GM12865 (cell line): ENCODE results near the gene CD207.

ENCODE experiments used
- DNase-seq: peaks from one replicate; pipeline ENCODE4 v3.0.0; 2010; ENCODE audit warnings: low read depth
- H3K4me3 ChIP-seq: 2 replicates; pipeline ENCODE4 v1.5.1; 2011; ENCODE audit warnings: mild to moderate bottlenecking, low read depth, low read length, control low read depth
- CTCF ChIP-seq: IDR thresholded peaks from 2 replicates; pipeline ENCODE4 v1.5.1; 2011; ENCODE audit warnings: low read length, control low read depth, low read depth, inconsistent platforms; ENCODE audit not compliant: insufficient read depth; ENCODE audit errors: missing control alignments

CD207 gene

GRCh38 chr2:70830366-70830765, 5.2 kb downstream of the CD207 start:
- no peak overlapping the region for H3K4me3 ChIP-seq
- DNase-seq = no peak
- no peak for TF ChIP-seq CTCF

GRCh38 chr2:70829916-70830315, 5.7 kb downstream of the CD207 start:
- no peak for TF ChIP-seq CTCF
- no peak overlapping the region for H3K4me3 ChIP-seq
- no peak for DNase-seq

GRCh38 chr2:70828914-70829824, 6.4 kb downstream of the CD207 start:
- no peak for TF ChIP-seq CTCF
- no peak overlapping the region for H3K4me3 ChIP-seq
- DNase-seq = no peak

GRCh38 chr2:70828115-70828514, 7.5 kb downstream of the CD207 start:
- no peak for TF ChIP-seq CTCF
- no peak for DNase-seq
- H3K4me3 ChIP-seq = no peak overlapping the region

GRCh38 chr2:70827388-70827787, 8.2 kb downstream of the CD207 start:
- H3K4me3 ChIP-seq = no peak overlapping the region
- no peak for TF ChIP-seq CTCF
- no peak for DNase-seq

GRCh38 chr2:70826696-70827350, 8.8 kb downstream of the CD207 start:
- no peak for TF ChIP-seq CTCF
- no peak for DNase-seq
- no peak overlapping the region for H3K4me3 ChIP-seq
